HG03045 (cell line): ENCODE measurements around the gene APBA3.
"Not testable (repeated sequence)": the region's sequence is repeated elsewhere in the genome, so short reads cannot be mapped to it uniquely, and the experiment has no call there.

Source experiments
- ATAC-seq: cut with Tn5 transposase; IDR thresholded peaks from one replicate; pipeline ENCODE4 v1.9.1; 2021; ENCODE audit warnings: mild to moderate bottlenecking, moderate library complexity; ENCODE audit not compliant: unreplicated experiment

The APBA3 gene

DNA sequence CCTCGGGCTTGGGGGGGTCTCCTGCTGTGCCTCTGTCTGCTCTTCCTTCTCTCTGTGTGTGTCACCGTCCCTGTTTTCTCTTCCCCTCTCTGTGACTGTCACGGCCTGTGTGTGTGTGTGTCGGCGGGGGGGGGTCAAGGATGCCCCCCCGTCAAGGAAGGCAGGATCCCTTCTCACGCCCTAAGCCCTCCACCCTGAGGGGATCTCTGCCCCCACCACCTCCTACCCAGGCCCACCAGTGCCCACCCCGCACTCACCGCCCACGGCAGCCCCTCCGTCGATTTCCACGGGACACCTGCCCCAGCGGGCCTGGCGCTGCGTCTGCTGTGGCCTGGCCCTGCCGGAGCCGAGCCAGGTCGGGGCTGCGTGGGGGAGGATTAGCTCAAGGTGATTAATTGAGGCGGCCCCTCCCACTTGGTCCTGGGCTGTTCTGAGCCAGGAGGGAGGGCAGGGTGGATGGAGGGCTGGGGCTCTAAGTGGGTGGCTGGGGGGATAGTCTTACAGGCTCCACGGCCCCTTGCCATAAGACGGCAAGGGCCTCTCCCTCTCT, 10.5 kb upstream of the APBA3 start, which contains the start of gene RAX2:
TSS of gene RAX2 (minus strand) at position 323 of the 550 bp plus-strand sequence. CDS start 486 bp downstream, outside the sequence.
- ATAC-seq = no peak

- ATAC-seq = no peak
Measured at GRCh38 chr19:3771000-3771905, 9.8 kb upstream of the APBA3 start.

GRCh38 chr19:3770136-3770999, 8.9 kb upstream of the APBA3 start:
- no peak for ATAC-seq

DNA sequence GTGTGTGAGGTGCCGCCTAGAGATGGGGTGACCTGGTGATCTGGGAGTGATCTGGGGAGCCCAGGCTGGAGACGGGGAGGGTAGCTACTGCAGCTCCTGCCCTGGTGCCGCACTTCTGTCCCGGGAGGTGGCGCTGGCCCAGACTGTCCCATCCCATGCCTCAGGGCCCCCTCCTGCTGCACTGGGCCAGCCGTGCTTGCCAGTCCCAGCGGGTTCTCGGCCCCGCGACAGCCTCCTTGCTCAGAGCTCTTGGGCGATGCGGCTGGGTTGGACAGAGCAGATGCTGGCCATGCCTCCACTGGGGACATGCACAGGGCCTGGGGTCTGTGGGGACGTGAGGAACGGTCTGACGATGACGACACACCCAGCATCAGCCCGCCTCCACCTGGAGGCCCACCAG, 8.0 kb upstream of the APBA3 start:
- ATAC-seq = no peak

DNA sequence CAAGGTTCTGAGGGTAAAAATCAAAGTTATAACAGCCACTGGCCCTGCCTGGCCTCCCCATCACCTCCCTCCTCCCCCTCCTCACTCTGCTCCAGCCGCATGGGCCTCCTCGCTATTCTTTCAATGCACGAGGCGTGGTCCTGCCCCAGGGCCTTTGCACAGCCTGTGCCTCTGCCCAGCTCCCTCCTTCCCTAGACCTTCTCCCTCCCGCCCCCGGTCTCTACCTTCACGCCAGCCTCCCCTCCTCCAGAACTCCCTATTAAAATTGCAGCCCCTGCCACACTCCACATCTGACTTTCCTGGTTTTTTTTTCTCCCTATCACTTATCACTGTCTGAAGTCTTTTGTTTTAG, 7.2 kb upstream of the APBA3 start:
- no peak for ATAC-seq

GRCh38 chr19:3768015-3768747, 6.7 kb upstream of the APBA3 start:
- ATAC-seq = no peak

GRCh38 chr19:3767050-3767449, 5.6 kb upstream of the APBA3 start:
- ATAC-seq = no peak

DNA sequence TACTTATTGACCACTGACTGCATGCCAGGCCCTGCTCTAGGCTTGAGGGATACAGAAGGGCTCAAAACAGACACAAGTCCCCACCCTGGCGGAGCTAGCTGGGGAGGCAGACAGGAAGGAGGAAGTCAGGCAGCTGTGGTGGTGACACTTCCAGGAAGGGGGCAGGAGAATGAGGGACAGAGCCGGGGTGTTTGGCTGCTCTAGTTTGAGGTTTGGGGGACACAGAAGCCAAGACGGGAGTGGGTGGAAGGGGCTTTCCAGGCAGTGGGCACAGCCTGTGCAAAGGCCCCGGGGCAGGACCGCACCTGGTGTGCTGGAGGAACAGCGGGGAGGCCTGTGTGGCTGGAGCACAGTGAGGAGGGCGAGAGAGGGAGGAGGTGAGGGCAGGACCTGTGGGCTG, 5.0 kb upstream of the APBA3 start:
- ATAC-seq = no peak

- not testable (repeated sequence) for ATAC-seq
Measured at GRCh38 chr19:3765757-3766156, 4.3 kb upstream of the APBA3 start.

- no peak for ATAC-seq
Measured at GRCh38 chr19:3765121-3765520, 3.6 kb upstream of the APBA3 start.

- ATAC-seq = peak; percentile 76
Measured at GRCh38 chr19:3762501-3763459, 1.3 kb upstream of the APBA3 start, which contains the start of gene MRPL54. MRPL54 (plus strand) TSS chr19:3762682; CDS start chr19:3762701, 19 bp downstream.

DNA sequence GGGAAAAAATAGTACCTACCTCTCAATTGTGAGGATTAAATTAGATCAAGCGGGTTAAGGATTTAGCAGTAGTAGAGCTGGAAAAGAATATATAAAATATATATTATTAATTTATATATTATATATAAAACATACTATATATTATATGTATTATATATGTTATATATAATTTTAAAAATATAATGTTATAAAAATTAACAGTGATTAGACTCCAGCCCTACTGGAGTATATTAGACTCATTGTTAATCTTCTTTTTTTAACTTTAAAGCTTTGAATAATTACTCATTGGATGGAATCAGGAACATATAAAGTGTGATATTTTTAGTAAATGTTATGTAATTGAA, 610 bp upstream of the APBA3 start:
- no peak for ATAC-seq

- no peak for ATAC-seq
Measured at GRCh38 chr19:3760871-3761361, 576 bp downstream of the APBA3 start.

- no peak for ATAC-seq
Measured at GRCh38 chr19:3759482-3760254, 1.8 kb downstream of the APBA3 start.

- not testable (repeated sequence) for ATAC-seq
Measured at GRCh38 chr19:3758297-3758696, 3.2 kb downstream of the APBA3 start.

- not testable (repeated sequence) for ATAC-seq
Measured at GRCh38 chr19:3757705-3758104, 3.8 kb downstream of the APBA3 start.

DNA sequence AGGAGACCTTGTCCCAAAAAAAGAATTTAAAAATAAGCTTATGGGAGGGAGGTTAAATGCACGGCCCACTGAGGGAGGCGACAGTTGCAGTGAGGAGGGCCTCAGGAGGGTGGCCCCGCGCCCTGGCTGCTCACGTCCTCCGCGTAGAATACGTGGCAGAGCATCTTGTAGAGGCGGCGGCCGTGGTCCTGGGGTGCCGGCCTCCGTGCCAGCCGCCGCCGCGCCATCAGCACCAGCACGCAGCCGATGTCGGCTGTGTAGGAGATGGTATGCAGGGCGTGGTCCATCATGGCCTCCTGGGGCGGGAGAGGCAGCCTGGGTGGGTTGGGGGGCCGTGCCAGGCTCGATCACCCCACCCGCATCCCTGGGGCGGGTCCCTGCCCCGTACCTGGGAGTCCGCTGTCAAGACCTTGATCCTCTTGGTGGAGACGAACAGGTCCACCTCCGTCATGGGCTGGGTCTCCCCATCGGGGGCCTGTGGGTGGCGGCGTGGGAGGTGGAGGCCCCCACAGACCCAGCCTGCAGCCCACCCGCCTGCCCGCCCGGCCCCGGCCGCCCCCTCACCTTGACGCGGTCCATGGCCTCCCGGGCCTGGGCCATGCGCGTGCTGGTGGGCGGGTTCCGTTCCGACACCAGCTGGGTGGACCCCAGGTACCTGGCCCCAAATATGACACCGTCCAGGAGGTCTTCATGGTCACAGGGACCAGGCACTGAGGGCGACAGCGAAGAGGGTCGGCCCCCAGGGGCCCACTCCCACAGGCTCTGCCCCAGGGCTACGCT, 7.7 kb downstream of the APBA3 start:
- no peak for ATAC-seq

DNA sequence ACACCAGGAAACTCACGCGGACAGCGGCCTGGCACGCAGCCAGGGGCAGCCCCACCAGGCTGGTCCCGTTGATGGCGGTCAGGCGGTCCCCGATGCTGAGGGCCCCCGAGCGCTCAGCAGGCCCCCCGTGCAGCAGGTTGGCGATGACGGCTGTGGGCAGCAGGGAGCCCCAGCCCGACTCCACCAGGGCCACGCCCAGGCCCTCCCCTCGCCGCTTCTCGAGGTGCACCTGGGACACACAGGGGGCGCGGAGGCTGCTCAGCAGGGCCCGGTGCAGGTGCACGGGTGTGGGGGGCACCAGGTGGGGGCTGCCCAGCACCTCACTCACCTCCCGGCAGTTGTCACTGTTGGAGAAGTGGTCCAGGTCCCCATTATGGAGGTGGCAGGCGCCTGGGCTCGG, 9.0 kb downstream of the APBA3 start:
- ATAC-seq = no peak
